Liver (tissue), 9 donors: ENCODE data around the gene TTC21A. TPM values are rescaled to one million over a fixed set of nuclear protein-coding genes. Genes with fewer than 3 reads are reported as not detected.

Experiments used
- DNase-seq: peaks from one replicate; pipeline ENCODE4 v3.0.0-alpha.2; 2017; ENCODE audit warnings: low spot score
- H3K27ac ChIP-seq, 2 donors: one replicate each; pipeline ENCODE4 v1.7.0; 2013; ENCODE audit warnings: inconsistent platforms in 2 of 2, low read length in 2 of 2, control low read depth in 1 of 2, low read depth in 1 of 2, mild to moderate bottlenecking in 1 of 2
- H3K27me3 ChIP-seq, 4 donors: one replicate each; pipeline versions ENCODE4 v1.6.1 to v1.7.0; 2013; ENCODE audit warnings: low read length in 3 of 4, inconsistent platforms in 1 of 4, mild to moderate bottlenecking in 1 of 4, moderate library complexity in 1 of 4; ENCODE audit not compliant: control insufficient read depth in 4 of 4, insufficient read depth in 4 of 4
- H3K36me3 ChIP-seq, 4 donors: one replicate each; pipeline versions ENCODE4 v1.6.1 to v1.7.0; 2013; ENCODE audit warnings: low read length in 3 of 4, mild to moderate bottlenecking in 3 of 4, low read depth in 1 of 4, moderate library complexity in 1 of 4; ENCODE audit not compliant: control insufficient read depth in 4 of 4, insufficient read depth in 3 of 4
- H3K4me1 ChIP-seq, 4 donors: one replicate each; pipeline versions ENCODE4 v1.6.1 to v1.7.0; 2013; ENCODE audit warnings: low read length in 3 of 4, mild to moderate bottlenecking in 3 of 4, moderate library complexity in 1 of 4; ENCODE audit not compliant: control insufficient read depth in 4 of 4, insufficient read depth in 4 of 4
- H3K4me3 ChIP-seq, 3 donors: one replicate each; pipeline versions ENCODE4 v1.6.1 to v1.7.0; 2013; ENCODE audit warnings: low read length in 3 of 3, control low read depth in 1 of 3, low read depth in 1 of 3, mild to moderate bottlenecking in 1 of 3
- H3K9ac ChIP-seq, 2 donors: one replicate each; pipeline ENCODE4 v1.7.0; 2013; ENCODE audit warnings: low read length in 2 of 2, mild to moderate bottlenecking in 2 of 2, moderate library complexity in 2 of 2, control low read depth in 1 of 2, low read depth in 1 of 2
- H3K9me3 ChIP-seq, 4 donors: one replicate each; pipeline versions ENCODE4 v1.6.1 to v1.7.0; 2013; ENCODE audit warnings: low read length in 3 of 4; ENCODE audit not compliant: control insufficient read depth in 4 of 4
- EGR1 ChIP-seq, 2 donors: IDR thresholded peaks; 2 replicates each; pipeline ENCODE4 v1.6.1; 2016 to 2018; ENCODE audit warnings: antibody characterized with exemption in 2 of 2, low read depth in 2 of 2
- FOXA1 ChIP-seq: IDR thresholded peaks from 2 replicates; pipeline ENCODE4 v1.6.1; 2016; ENCODE audit warnings: antibody characterized with exemption
- FOXA2 ChIP-seq: IDR thresholded peaks from 2 replicates; pipeline ENCODE4 v1.6.1; 2016; ENCODE audit warnings: antibody characterized with exemption
- GABPA ChIP-seq, 2 donors: IDR thresholded peaks in 1 of 2; conservative IDR thresholded peaks in 1 of 2; 2 replicates each; pipeline ENCODE4 v1.6.1; 2016; ENCODE audit warnings: antibody characterized with exemption in 2 of 2, mild to moderate bottlenecking in 1 of 2, moderate library complexity in 1 of 2
- HNF4G ChIP-seq: IDR thresholded peaks from 2 replicates; pipeline ENCODE4 v1.6.1; 2016; ENCODE audit warnings: antibody characterized with exemption
- JUND ChIP-seq, 2 donors: IDR thresholded peaks; 2 replicates each; pipeline ENCODE4 v1.6.1; 2016; ENCODE audit warnings: antibody characterized with exemption in 2 of 2
- NR2F2 ChIP-seq: IDR thresholded peaks from 2 replicates; pipeline ENCODE4 v1.6.1; 2016; ENCODE audit warnings: antibody characterized with exemption
- RAD21 ChIP-seq, 2 donors: IDR thresholded peaks; 2 replicates each; pipeline ENCODE4 v1.6.1; 2016; ENCODE audit warnings: antibody characterized with exemption in 2 of 2, mild to moderate bottlenecking in 2 of 2
- RXRA ChIP-seq, 2 donors: IDR thresholded peaks; 2 replicates each; pipeline ENCODE4 v1.6.1; 2017 to 2018; ENCODE audit warnings: antibody characterized with exemption in 2 of 2, mild to moderate bottlenecking in 1 of 2
- SP1 ChIP-seq: IDR thresholded peaks from 2 replicates; pipeline ENCODE4 v1.6.1; 2018; ENCODE audit warnings: antibody characterized with exemption, mild to moderate bottlenecking
- TAF1 ChIP-seq: conservative IDR thresholded peaks from 2 replicates; pipeline ENCODE4 v1.6.1; 2016; ENCODE audit warnings: antibody characterized with exemption, mild to moderate bottlenecking
- YY1 ChIP-seq: IDR thresholded peaks from 2 replicates; pipeline ENCODE4 v1.6.1; 2016; ENCODE audit warnings: antibody characterized with exemption, mild to moderate bottlenecking
- WGBS: extraction: QIAGEN DNeasy Blood & Tissue Kit; methylation state at CpG from one replicate; pipeline ENCODE4 v1.1.7; 2013; 5-methylcytosine and 5-hydroxymethylcytosine counted together
- polyA plus RNA-seq, 2 donors: library from polyadenylated mRNA; stranded (reverse) in 1 of 2; unstranded in 1 of 2; fragments of 200-250 nt in 1 of 2; fragments of >200 nt in 1 of 2; fragmentation: Nextera tagmentation in 1 of 2; extraction: Ambion mirVana in 1 of 2; gene quantifications; one replicate each; pipeline versions ENCODE4 v1.2.1 to v1.2.3, GENCODE V29; 2013 to 2015
- total RNA-seq, 2 donors: library from RNA; depleted of rRNA; stranded (reverse); fragments of >200 nt; gene quantifications; one replicate each; pipeline ENCODE4 v1.2.3, GENCODE V29; 2014
- TF ChIP-seq, protein P1 (sequence below): IDR thresholded peaks from 2 replicates; pipeline ENCODE4 v1.6.1; 2016; ENCODE audit warnings: antibody characterized with exemption, mild to moderate bottlenecking
- TF ChIP-seq, protein P2 (sequence below): fragments of 150-350 bp; IDR thresholded peaks from 2 replicates; pipeline ENCODE4 v1.5.1; 2017; ENCODE audit warnings: improper control_type of control experiment, low read depth, low read length; ENCODE audit not compliant: missing input control
- TF ChIP-seq, protein P3 (sequence below): IDR thresholded peaks from 2 replicates; pipeline ENCODE4 v1.6.1; 2016; ENCODE audit warnings: antibody characterized with exemption
- TF ChIP-seq, protein P4 (sequence below): IDR thresholded peaks from 2 replicates; pipeline ENCODE4 v1.6.1; 2016; ENCODE audit warnings: antibody characterized with exemption
- donor health status: healthy.
- donor health status: healthy.
- donor health status: healthy.
- donor health status: healthy.
- donor health status: healthy.

Gene TTC21A
- total and polyA plus RNA-seq, 4 donors: 0.28 to 3.3 (median 1.6) TPM

DNA sequence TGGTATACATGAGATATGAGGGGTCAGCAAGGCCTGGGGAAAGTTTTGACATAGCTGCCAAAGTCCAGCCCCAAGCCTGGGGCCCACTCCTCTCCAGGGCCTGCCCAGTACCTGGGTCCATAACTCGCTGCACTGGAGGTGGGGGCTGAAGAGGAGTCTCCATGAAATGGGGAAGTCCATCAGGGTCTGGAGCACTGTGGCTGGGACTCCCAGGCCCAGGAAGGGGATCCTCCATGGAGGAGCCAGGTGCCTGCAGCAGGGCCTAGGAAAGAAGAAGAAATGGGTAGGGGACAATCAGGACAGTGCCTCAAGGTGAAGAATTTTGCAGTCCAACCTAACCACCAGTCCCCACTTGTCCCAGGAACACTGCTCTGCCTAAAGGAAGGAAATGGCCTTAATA, 8.2 kb upstream of the TTC21A start:
- TF ChIP-seq HNF4G: no peak
- no peak for TF ChIP-seq RAD21 (IDR thresholded peaks at IDR 0.05)
- no peak for TF ChIP-seq YY1
- TF ChIP-seq FOXA1: no peak
- TF ChIP-seq, protein P1, sequence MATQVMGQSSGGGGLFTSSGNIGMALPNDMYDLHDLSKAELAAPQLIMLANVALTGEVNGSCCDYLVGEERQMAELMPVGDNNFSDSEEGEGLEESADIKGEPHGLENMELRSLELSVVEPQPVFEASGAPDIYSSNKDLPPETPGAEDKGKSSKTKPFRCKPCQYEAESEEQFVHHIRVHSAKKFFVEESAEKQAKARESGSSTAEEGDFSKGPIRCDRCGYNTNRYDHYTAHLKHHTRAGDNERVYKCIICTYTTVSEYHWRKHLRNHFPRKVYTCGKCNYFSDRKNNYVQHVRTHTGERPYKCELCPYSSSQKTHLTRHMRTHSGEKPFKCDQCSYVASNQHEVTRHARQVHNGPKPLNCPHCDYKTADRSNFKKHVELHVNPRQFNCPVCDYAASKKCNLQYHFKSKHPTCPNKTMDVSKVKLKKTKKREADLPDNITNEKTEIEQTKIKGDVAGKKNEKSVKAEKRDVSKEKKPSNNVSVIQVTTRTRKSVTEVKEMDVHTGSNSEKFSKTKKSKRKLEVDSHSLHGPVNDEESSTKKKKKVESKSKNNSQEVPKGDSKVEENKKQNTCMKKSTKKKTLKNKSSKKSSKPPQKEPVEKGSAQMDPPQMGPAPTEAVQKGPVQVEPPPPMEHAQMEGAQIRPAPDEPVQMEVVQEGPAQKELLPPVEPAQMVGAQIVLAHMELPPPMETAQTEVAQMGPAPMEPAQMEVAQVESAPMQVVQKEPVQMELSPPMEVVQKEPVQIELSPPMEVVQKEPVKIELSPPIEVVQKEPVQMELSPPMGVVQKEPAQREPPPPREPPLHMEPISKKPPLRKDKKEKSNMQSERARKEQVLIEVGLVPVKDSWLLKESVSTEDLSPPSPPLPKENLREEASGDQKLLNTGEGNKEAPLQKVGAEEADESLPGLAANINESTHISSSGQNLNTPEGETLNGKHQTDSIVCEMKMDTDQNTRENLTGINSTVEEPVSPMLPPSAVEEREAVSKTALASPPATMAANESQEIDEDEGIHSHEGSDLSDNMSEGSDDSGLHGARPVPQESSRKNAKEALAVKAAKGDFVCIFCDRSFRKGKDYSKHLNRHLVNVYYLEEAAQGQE: no peak
- no peak for TF ChIP-seq EGR1 (IDR thresholded peaks at IDR 0.05; ENCODE audit: low read depth in 2 of 2)
- TF ChIP-seq JUND (IDR thresholded peaks at IDR 0.05): no peak
- TF ChIP-seq NR2F2: no peak
- no peak for TF ChIP-seq SP1
- no peak for TF ChIP-seq TAF1
- TF ChIP-seq RXRA (IDR thresholded peaks at IDR 0.05): no peak
- no peaks in the 10 kb centered on the region for H3K9me3 ChIP-seq
- no peaks in the 10 kb centered on the region for H3K27me3 ChIP-seq
- H3K4me1 ChIP-seq: no peaks in the 10 kb centered on the region
- DNase-seq: no peak
- 98% methylated on average over 1 of the region's 1 CpG for WGBS
- no peak overlapping the region for H3K9ac ChIP-seq
- peaks cover 14 to 55% (median 42%) of the 10 kb centered on the region in 4 donors for H3K36me3 ChIP-seq
- no peak overlapping the region for H3K27ac ChIP-seq
- no peak overlapping the region for H3K4me3 ChIP-seq

DNA sequence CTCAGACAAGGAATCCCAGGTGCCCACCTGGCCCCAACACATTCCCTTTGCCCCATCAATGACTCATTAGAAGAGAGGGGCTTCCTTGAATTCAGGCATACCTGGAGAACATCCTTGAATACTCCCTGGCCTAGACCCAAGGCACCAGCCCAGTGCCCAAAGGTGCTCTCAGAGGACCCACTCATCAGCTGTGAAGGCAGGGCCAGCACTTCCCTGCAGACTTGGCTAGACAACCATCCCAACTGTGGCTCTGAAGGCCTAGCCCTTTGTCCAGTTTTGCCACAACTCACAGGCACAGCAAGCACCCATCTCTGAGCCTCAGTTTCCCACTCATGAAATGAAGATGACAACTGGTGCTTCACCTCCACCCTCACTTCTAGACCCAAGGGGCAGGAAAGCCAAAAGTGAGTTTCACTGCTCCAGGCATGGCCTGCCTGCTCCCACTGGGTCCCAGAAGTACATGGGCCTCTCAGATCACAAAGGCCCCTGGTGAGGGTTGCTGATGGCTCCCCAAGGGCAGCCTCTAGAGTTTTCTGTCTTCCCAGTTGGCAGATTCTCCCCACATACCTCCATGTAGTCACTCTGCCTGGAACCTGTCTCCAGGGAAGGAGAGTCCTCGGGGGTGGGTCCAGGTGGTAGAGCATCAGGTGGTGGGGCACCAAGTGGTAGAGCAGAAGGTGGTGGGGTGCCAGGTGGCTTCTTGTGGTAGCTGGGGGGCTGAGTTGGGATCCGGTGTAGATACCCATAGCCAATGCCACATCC, 7.6 kb upstream of the TTC21A start:
- Histone ChIP-seq H3K4me1 (peaks cover 0 to 6% (median under 1%) of the 10 kb centered on the region in 4 donors), H3K4me3 (no peak overlapping the region), H3K27me3 (no peaks in the 10 kb centered on the region), H3K27ac (no peak overlapping the region), H3K9ac (no peak overlapping the region), H3K36me3 (peaks cover 14 to 49% (median 37%) of the 10 kb centered on the region in 4 donors), H3K9me3 (no peaks in the 10 kb centered on the region)
- 96% methylated on average over 2 of the region's 2 CpGs for WGBS
- DNase-seq: no peak
- TF ChIP-seq EGR1 (IDR thresholded peaks at IDR 0.05; ENCODE audit: low read depth in 2 of 2): no peak
- no peak for TF ChIP-seq JUND (IDR thresholded peaks at IDR 0.05)
- TF ChIP-seq FOXA2: no peak
- TF ChIP-seq SP1: no peak
- TF ChIP-seq RXRA (IDR thresholded peaks at IDR 0.05): no peak
- TF ChIP-seq, protein P2, sequence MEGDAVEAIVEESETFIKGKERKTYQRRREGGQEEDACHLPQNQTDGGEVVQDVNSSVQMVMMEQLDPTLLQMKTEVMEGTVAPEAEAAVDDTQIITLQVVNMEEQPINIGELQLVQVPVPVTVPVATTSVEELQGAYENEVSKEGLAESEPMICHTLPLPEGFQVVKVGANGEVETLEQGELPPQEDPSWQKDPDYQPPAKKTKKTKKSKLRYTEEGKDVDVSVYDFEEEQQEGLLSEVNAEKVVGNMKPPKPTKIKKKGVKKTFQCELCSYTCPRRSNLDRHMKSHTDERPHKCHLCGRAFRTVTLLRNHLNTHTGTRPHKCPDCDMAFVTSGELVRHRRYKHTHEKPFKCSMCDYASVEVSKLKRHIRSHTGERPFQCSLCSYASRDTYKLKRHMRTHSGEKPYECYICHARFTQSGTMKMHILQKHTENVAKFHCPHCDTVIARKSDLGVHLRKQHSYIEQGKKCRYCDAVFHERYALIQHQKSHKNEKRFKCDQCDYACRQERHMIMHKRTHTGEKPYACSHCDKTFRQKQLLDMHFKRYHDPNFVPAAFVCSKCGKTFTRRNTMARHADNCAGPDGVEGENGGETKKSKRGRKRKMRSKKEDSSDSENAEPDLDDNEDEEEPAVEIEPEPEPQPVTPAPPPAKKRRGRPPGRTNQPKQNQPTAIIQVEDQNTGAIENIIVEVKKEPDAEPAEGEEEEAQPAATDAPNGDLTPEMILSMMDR: no peak
- no peak for TF ChIP-seq NR2F2
- no peak for TF ChIP-seq HNF4G
- TF ChIP-seq, protein P3, sequence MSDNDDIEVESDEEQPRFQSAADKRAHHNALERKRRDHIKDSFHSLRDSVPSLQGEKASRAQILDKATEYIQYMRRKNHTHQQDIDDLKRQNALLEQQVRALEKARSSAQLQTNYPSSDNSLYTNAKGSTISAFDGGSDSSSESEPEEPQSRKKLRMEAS: no peak
- no peak for TF ChIP-seq RAD21 (IDR thresholded peaks at IDR 0.05)
- TF ChIP-seq TAF1: no peak
- TF ChIP-seq GABPA (IDR thresholded peaks at IDR 0.05 in 1 of 2, conservative IDR thresholded peaks at IDR 0.05 in 1 of 2): no peak
- TF ChIP-seq, protein P4, sequence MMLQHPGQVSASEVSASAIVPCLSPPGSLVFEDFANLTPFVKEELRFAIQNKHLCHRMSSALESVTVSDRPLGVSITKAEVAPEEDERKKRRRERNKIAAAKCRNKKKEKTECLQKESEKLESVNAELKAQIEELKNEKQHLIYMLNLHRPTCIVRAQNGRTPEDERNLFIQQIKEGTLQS: no peak
